IMR-90 (cell line): ENCODE measurements around the gene A4GALT. TPM values are rescaled to one million over a fixed set of nuclear protein-coding genes. Genes with fewer than 3 reads are reported as not detected.
"Not testable (repeated sequence)": the region's sequence is repeated elsewhere in the genome, so short reads cannot be mapped to it uniquely, and the experiment has no call there.

Experiments
- ATAC-seq: fragments of 200-7000 bp; cut with Tn5 transposase; 2 replicates; pipeline ENCODE4 v1.9.1; 2020; ENCODE audit warnings: low read depth, mild to moderate bottlenecking, moderate library complexity
- BruUV-seq: library from RNA; stranded (reverse); fragments of 400-500 nt; replicated peaks from 2 replicates; lab custom pipeline; 2021; lab: Mats Ljungman, UMichigan
- CTCF ChIA-PET: fragments of 300-600 bp; formaldehyde crosslinking; extraction: SDS; loops from one replicate; lab custom pipeline; 2021; ENCODE audit warnings: antibody characterized with exemption; lab: Yijun Ruan, JAX
- POLR2A ChIA-PET: fragments of 300-600 bp; sonication (Branson Sonifier 250); formaldehyde crosslinking; loops from one replicate; lab custom pipeline; 2022; ENCODE audit warnings: antibody characterized with exemption; ENCODE audit not compliant: unreplicated experiment; lab: Charles Lee
- DNase-seq: peaks from one replicate; pipeline ENCODE4 v3.0.0; 2013
- H2AFZ ChIP-seq: replicated peaks from 2 replicates; pipeline ENCODE3; 2013; ENCODE audit warnings: low read length, mild to moderate bottlenecking; ENCODE audit not compliant: poor library complexity
- H2AK5ac ChIP-seq: 2 replicates; pipeline ENCODE4 v1.6.1; 2013; ENCODE audit warnings: low read depth, low read length, inconsistent platforms
- H2AK9ac ChIP-seq: replicated peaks from 2 replicates; pipeline ENCODE3; 2013; ENCODE audit warnings: mild to moderate bottlenecking, low read depth, low read length, moderate library complexity; ENCODE audit not compliant: poor library complexity
- H2BK120ac ChIP-seq: 2 replicates; pipeline ENCODE4 v1.6.1; 2013; ENCODE audit warnings: low read depth, low read length, inconsistent platforms
- H2BK15ac ChIP-seq: 3 replicates; pipeline ENCODE4 v1.6.1; 2013; ENCODE audit warnings: low read depth, low read length, inconsistent platforms
- H2BK20ac ChIP-seq: 2 replicates; pipeline ENCODE4 v1.6.1; 2013; ENCODE audit warnings: low read depth, mild to moderate bottlenecking, inconsistent platforms, low read length, moderate library complexity
- H2BK5ac ChIP-seq: 2 replicates; pipeline ENCODE4 v1.6.1; 2013; ENCODE audit warnings: mild to moderate bottlenecking, low read depth, low read length, inconsistent platforms; ENCODE audit not compliant: poor library complexity, severe bottlenecking
- H3K14ac ChIP-seq: replicated peaks from 2 replicates; pipeline ENCODE4 v1.6.1; 2013; ENCODE audit warnings: low read depth, low read length, inconsistent platforms
- H3K18ac ChIP-seq: 2 replicates; pipeline ENCODE4 v1.6.1; 2013; ENCODE audit warnings: low read depth, low read length, control low read depth
- H3K23ac ChIP-seq: 2 replicates; pipeline ENCODE4 v1.6.1; 2013; ENCODE audit warnings: low read depth, low read length, inconsistent platforms
- H3K27ac ChIP-seq: 2 replicates; pipeline ENCODE4 v1.5.1; 2013; ENCODE audit warnings: mild to moderate bottlenecking, control low read depth, low read length; ENCODE audit not compliant: insufficient read depth
- H3K27me3 ChIP-seq: 2 replicates; pipeline ENCODE4 v1.6.1; 2013; ENCODE audit warnings: low read length; ENCODE audit not compliant: control insufficient read depth, insufficient read depth
- H3K36me3 ChIP-seq: 2 replicates; pipeline ENCODE4 v1.6.1; 2013; ENCODE audit warnings: low read length, mixed read lengths; ENCODE audit not compliant: control insufficient read depth, insufficient read depth
- H3K4ac ChIP-seq: 2 replicates; pipeline ENCODE4 v1.6.1; 2013; ENCODE audit warnings: low read depth, low read length, inconsistent platforms
- H3K4me1 ChIP-seq: 2 replicates; pipeline ENCODE4 v1.6.1; 2013; ENCODE audit warnings: low read length, mixed read lengths; ENCODE audit not compliant: control insufficient read depth, insufficient read depth
- H3K4me2 ChIP-seq: 2 replicates; pipeline ENCODE4 v1.6.1; 2013; ENCODE audit warnings: low read depth, mild to moderate bottlenecking, control low read depth, low read length, moderate library complexity
- H3K4me3 ChIP-seq: 2 replicates; pipeline ENCODE4 v1.5.1; 2013; ENCODE audit warnings: low read depth, mild to moderate bottlenecking, control low read depth, low read length, moderate library complexity; ENCODE audit not compliant: insufficient read depth
- H3K56ac ChIP-seq: 2 replicates; pipeline ENCODE4 v1.6.1; 2013; ENCODE audit warnings: low read length, inconsistent platforms; ENCODE audit not compliant: insufficient read depth; ENCODE audit errors: extremely low read depth
- H3K79me1 ChIP-seq, 2 experiments: 2 replicates each; pipeline ENCODE4 v1.6.1; 2013; ENCODE audit warnings: low read length in 2 of 2, inconsistent platforms in 1 of 2, low read depth in 1 of 2
- H3K9ac ChIP-seq: 2 replicates; pipeline ENCODE4 v1.6.1; 2013; ENCODE audit warnings: low read depth, low read length, control low read depth
- H3K9me1 ChIP-seq: 2 replicates; pipeline ENCODE4 v1.6.1; 2013; ENCODE audit warnings: low read length, inconsistent platforms; ENCODE audit not compliant: insufficient read depth
- H3K9me3 ChIP-seq: 2 replicates; pipeline ENCODE4 v1.6.1; 2013; ENCODE audit warnings: low read length; ENCODE audit not compliant: control insufficient read depth, insufficient read depth
- H4K20me1 ChIP-seq: 2 replicates; pipeline ENCODE4 v1.6.1; 2013; ENCODE audit warnings: low read length, inconsistent platforms; ENCODE audit not compliant: insufficient read depth
- H4K5ac ChIP-seq: 2 replicates; pipeline ENCODE4 v1.6.1; 2013; ENCODE audit warnings: mild to moderate bottlenecking, low read depth, low read length, control low read depth
- H4K8ac ChIP-seq, 2 experiments: 2 replicates each; pipeline ENCODE4 v1.6.1; 2013; ENCODE audit warnings: low read depth in 2 of 2, low read length in 2 of 2, control low read depth in 1 of 2, inconsistent platforms in 1 of 2
- H4K91ac ChIP-seq: 2 replicates; pipeline ENCODE4 v1.6.1; 2013; ENCODE audit warnings: low read depth, low read length, inconsistent platforms; ENCODE audit not compliant: insufficient read depth
- WGBS, 2 experiments: methylation state at CpG; one replicate each; pipeline versions ENCODE4 v1.1.5 to v1.1.7; 2013; ENCODE audit warnings: missing lambda C conversion rate in 2 of 2; ENCODE audit not compliant: insufficient read length in 1 of 2; ENCODE audit errors: extremely low coverage in 2 of 2; 5-methylcytosine and 5-hydroxymethylcytosine counted together
- dilution Hi-C: fragments of 300-500 bp; cut with HindIII; formaldehyde crosslinking; loops from one replicate; pipeline ENCODE4 v1.14.3; 2018; ENCODE audit warnings: low sequenced_read_pairs; ENCODE audit not compliant: unreplicated experiment
- in situ Hi-C: fragments of 300-500 bp; cut with MboI; formaldehyde crosslinking; loops from 3 replicates; pipeline ENCODE4 v1.14.3; 2019; ENCODE audit warnings: low sequenced_read_pairs, inconsistent platforms, mixed read lengths
- intact Hi-C: fragments of 100-400 bp; cut with micrococcal nuclease; formaldehyde crosslinking; loops from 2 replicates; pipeline ENCODE4 v1.10.0; 2022
- polyA plus RNA-seq, 3 experiments: library from polyadenylated mRNA; depleted of rRNA; stranded (reverse); fragments of >200 nt; gene quantifications; 2 replicates each; pipeline ENCODE4 v1.2.3, GENCODE V29; 2012; ENCODE audit warnings: low replicate concordance in 1 of 3
- total RNA-seq: library from RNA; depleted of rRNA; stranded (reverse); fragments of >200 nt; gene quantifications from 2 replicates; pipeline ENCODE4 v1.2.3, GENCODE V29; 2012

The A4GALT gene
- total and polyA plus RNA-seq, 2 of the 4 experiments (the other 2 are of a cell fraction) = 1.6 to 6.1 TPM

- dilution Hi-C loops, H2BK20ac ChIP-seq, H3K14ac ChIP-seq, CTCF ChIA-PET, H3K79me1 ChIP-seq, H2BK15ac ChIP-seq, H3K36me3 ChIP-seq, POLR2A ChIA-PET, H3K27ac ChIP-seq, H3K4ac ChIP-seq, H2AFZ ChIP-seq, H3K56ac ChIP-seq, in situ Hi-C loops, H3K27me3 ChIP-seq, H3K4me3 ChIP-seq, H3K4me2 ChIP-seq, H4K20me1 ChIP-seq, H2BK120ac ChIP-seq, H3K4me1 ChIP-seq, H2AK9ac ChIP-seq, ATAC-seq, BruUV-seq, H2AK5ac ChIP-seq, H3K9me3 ChIP-seq, DNase-seq, H3K23ac ChIP-seq, H3K9ac ChIP-seq, H4K91ac ChIP-seq, H4K5ac ChIP-seq, H3K18ac ChIP-seq, H3K9me1 ChIP-seq, H4K8ac ChIP-seq, H2BK5ac ChIP-seq, intact Hi-C loops: not testable (repeated sequence)
- 94% methylated on average over 5 of the region's 5 CpGs; no CpG with 5 or more reads in 1 of the 2 experiments for WGBS, 2 experiments
Measured at GRCh38 chr22:42740320-42740719, 19.6 kb upstream of the A4GALT start.
